ENCODE data around the gene ATAD3B. TPM values are rescaled to one million over a fixed set of nuclear protein-coding genes. Genes with fewer than 3 reads are reported as not detected.

Gene ATAD3B
- total RNA-seq, 1 experiment from 2014 or later, result 63.6 TPM

DNA sequence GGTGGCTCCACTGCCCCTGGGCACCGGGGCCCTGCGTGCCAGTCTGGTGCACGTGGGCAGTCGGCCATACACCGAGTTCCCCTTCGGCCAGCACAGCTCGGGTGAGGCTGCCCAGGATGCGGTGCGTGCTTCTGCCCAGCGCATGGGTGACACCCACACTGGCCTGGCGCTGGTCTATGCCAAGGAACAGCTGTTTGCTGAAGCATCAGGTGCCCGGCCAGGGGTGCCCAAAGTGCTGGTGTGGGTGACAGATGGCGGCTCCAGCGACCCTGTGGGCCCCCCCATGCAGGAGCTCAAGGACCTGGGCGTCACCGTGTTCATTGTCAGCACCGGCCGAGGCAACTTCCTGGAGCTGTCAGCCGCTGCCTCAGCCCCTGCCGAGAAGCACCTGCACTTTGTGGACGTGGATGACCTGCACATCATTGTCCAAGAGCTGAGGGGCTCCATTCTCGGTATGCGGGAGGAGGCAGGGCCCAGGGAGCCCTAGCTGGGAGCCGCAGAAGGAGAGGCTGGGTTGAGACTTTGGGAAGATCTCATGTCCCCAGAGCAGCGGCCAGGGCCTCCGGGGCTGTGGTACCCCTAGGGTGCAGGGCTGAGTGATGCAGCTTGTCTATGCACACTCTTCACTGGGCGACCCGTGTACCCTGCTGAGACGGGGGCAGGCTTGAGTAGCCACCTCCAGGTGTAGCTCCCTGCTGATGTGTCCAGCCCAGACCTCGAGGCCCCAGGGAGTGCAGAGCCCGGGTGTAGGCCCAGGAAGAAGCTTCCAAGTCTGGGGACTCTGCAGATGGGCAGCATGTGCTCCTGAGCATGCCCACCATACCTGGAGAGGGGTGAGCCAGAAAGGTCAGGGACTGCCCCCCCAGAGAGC, 34.3 kb upstream of the ATAD3B start:
- peak overlapping the region; percentile 68; the same call in 1 of the 2 replicates for H3K4me3 Mint-ChIP-seq
- CTCF ChIA-PET, result interaction anchor here (0.6 to 2.2 kb wide), 5 partner anchors 8 to 192 kb away, joined by 3 to 12 read pairs (median 3); no protein-coding TSS in a partner anchor
- H3K4me1 Mint-ChIP-seq, result peaks cover 19% of the 10 kb centered on the region
- no peaks in the 10 kb centered on the region for H3K36me3 Mint-ChIP-seq
- ATAC-seq (no peak), DNase-seq (ENCODE audit: low spot score) (no peak)
- no peaks in the 10 kb centered on the region for H3K9me3 Mint-ChIP-seq
- POLR2A ChIA-PET, result no interaction called here
- no peak overlapping the region for H3K27ac Mint-ChIP-seq
- TF ChIP-seq PRRX2 (CRISPR knock-in tag; IDR thresholded peaks at IDR 0.05), result no peak
- no peak for TF ChIP-seq FOXP1 (CRISPR knock-in tag; IDR thresholded peaks at IDR 0.05; ENCODE audit: borderline replicate concordance)
- no peak for TF ChIP-seq GRHL2 (CRISPR knock-in tag; IDR thresholded peaks at IDR 0.05; ENCODE audit: insufficient replicate concordance, severe bottlenecking)
- TF ChIP-seq ELF4 (CRISPR knock-in tag; IDR thresholded peaks at IDR 0.05; ENCODE audit: low read depth), result no peak
- TF ChIP-seq, protein P1, sequence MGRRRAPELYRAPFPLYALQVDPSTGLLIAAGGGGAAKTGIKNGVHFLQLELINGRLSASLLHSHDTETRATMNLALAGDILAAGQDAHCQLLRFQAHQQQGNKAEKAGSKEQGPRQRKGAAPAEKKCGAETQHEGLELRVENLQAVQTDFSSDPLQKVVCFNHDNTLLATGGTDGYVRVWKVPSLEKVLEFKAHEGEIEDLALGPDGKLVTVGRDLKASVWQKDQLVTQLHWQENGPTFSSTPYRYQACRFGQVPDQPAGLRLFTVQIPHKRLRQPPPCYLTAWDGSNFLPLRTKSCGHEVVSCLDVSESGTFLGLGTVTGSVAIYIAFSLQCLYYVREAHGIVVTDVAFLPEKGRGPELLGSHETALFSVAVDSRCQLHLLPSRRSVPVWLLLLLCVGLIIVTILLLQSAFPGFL (CRISPR knock-in tag; IDR thresholded peaks at IDR 0.05; ENCODE audit: borderline replicate concordance), result no peak
- TF ChIP-seq, protein P2, sequence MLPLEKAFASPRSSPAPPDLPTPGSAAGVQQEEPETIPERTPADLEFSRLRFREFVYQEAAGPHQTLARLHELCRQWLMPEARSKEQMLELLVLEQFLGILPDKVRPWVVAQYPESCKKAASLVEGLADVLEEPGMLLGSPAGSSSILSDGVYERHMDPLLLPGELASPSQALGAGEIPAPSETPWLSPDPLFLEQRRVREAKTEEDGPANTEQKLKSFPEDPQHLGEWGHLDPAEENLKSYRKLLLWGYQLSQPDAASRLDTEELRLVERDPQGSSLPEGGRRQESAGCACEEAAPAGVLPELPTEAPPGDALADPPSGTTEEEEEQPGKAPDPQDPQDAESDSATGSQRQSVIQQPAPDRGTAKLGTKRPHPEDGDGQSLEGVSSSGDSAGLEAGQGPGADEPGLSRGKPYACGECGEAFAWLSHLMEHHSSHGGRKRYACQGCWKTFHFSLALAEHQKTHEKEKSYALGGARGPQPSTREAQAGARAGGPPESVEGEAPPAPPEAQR (CRISPR knock-in tag; IDR thresholded peaks at IDR 0.05), result no peak
- TF ChIP-seq FOXJ3 (CRISPR knock-in tag; IDR thresholded peaks at IDR 0.05; ENCODE audit: borderline replicate concordance), result no peak
- TF ChIP-seq, protein P3, sequence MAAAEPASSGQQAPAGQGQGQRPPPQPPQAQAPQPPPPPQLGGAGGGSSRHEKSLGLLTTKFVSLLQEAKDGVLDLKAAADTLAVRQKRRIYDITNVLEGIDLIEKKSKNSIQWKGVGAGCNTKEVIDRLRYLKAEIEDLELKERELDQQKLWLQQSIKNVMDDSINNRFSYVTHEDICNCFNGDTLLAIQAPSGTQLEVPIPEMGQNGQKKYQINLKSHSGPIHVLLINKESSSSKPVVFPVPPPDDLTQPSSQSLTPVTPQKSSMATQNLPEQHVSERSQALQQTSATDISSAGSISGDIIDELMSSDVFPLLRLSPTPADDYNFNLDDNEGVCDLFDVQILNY (CRISPR knock-in tag; IDR thresholded peaks at IDR 0.05), result no peak
- no peak for TF ChIP-seq SMAD4 (CRISPR knock-in tag; IDR thresholded peaks at IDR 0.05)
- H3K27me3 Mint-ChIP-seq (ENCODE audit: low read depth), result peaks cover 6% of the 10 kb centered on the region; the same call in 1 of the 2 replicates

DNA sequence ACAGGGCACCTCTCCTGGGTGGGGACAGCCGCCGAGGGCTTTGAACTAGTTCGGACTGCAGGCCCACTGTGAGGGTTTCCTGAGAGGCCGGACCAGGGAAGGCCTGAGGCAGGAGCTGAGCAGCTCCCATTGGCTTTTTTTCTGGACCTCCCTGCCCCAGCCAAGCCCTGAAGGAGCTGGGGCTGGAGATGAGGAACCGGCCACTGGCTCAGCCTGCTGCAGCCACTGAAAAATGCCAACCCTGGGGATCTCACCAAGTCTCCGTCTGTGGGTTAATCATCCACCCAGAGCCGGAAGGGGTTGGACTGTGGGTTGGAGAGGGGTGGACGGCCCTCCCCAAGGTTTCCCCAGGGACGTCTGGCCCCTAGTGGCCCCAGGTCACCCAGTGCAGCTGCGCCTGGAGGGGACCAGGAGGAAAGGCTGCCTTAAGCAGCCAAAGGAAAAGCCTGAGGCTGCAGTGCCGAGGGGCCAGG, 33.6 kb upstream of the ATAD3B start:
- no peaks in the 10 kb centered on the region for H3K36me3 Mint-ChIP-seq
- CTCF ChIA-PET, result interaction anchor here (0.6 to 1.5 kb wide), 3 partner anchors 9 to 191 kb away, joined by 3 to 5 read pairs (median 3); no protein-coding TSS in a partner anchor
- no peak overlapping the region for H3K27ac Mint-ChIP-seq

DNA sequence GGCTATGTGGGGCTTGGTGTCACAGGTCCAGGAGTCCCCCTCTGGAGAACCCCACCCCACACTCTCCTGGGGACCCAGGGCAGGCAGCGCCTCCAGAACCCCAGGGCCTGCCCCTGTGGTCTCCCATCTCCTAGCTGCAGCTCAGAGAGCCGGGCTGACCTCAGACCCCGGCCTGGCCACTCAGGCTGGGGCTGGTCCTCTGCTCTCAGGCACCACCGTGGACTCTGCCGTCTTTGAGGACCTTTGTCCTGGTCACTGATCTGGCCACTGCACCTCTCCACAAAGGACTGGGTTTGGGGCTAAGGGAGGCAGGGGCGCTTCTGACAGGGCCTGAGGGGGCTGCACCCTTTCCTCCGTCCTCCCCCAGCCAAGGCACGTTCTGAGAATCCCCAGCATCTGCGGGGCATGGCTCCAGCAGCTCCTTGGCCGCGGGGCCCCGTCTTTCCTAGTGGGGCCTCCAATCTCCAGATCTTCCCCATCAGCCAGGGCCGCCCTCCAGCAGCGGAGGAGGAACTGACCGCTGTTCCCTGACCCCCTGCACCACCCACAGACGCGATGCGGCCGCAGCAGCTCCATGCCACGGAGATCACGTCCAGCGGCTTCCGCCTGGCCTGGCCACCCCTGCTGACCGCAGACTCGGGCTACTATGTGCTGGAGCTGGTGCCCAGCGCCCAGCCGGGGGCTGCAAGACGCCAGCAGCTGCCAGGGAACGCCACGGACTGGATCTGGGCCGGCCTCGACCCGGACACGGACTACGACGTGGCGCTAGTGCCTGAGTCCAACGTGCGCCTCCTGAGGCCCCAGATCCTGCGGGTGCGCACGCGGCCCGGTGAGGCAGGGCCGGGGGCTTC, 32.8 kb upstream of the ATAD3B start:
- no peak overlapping the region for H3K4me3 Mint-ChIP-seq
- ChIA-PET POLR2A (no interaction called here), CTCF (interaction anchor here (1.5 kb wide), 1 partner anchor 36 kb away, joined by 5 read pairs; no protein-coding TSS in a partner anchor)
- H3K27me3 Mint-ChIP-seq (ENCODE audit: low read depth), result peaks cover 6% of the 10 kb centered on the region
- H3K9me3 Mint-ChIP-seq, result no peaks in the 10 kb centered on the region
- H3K36me3 Mint-ChIP-seq, result no peaks in the 10 kb centered on the region
- peaks cover 10% of the 10 kb centered on the region for H3K4me1 Mint-ChIP-seq
- H3K27ac Mint-ChIP-seq, result no peak overlapping the region
- TF ChIP-seq ZNF138 (CRISPR knock-in tag; conservative IDR thresholded peaks at IDR 0.05) (no peak), FOXJ3 (CRISPR knock-in tag; IDR thresholded peaks at IDR 0.05; ENCODE audit: borderline replicate concordance) (no peak), OVOL2 (CRISPR knock-in tag; IDR thresholded peaks at IDR 0.05; ENCODE audit: borderline replicate concordance) (no peak), ZNF423 (CRISPR knock-in tag; IDR thresholded peaks at IDR 0.05) (no peak), ETV6 (CRISPR knock-in tag; IDR thresholded peaks at IDR 0.05) (no peak)
- TF ChIP-seq, protein P4, sequence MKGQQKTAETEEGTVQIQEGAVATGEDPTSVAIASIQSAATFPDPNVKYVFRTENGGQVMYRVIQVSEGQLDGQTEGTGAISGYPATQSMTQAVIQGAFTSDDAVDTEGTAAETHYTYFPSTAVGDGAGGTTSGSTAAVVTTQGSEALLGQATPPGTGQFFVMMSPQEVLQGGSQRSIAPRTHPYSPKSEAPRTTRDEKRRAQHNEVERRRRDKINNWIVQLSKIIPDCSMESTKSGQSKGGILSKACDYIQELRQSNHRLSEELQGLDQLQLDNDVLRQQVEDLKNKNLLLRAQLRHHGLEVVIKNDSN (CRISPR knock-in tag; IDR thresholded peaks at IDR 0.05), result no peak
- ATAC-seq (no peak), DNase-seq (ENCODE audit: low spot score) (no peak)

More for the DNA sequence above, 33.6 kb upstream of the ATAD3B start:
- H3K9me3 Mint-ChIP-seq, result no peaks in the 10 kb centered on the region
- POLR2A ChIA-PET, result no interaction called here
- H3K4me1 Mint-ChIP-seq, result peaks cover 15% of the 10 kb centered on the region
- ATAC-seq, result no peak
- peaks cover 6% of the 10 kb centered on the region for H3K27me3 Mint-ChIP-seq (ENCODE audit: low read depth)
- no peak overlapping the region for H3K4me3 Mint-ChIP-seq
- DNase-seq (ENCODE audit: low spot score), result no peak
- TF ChIP-seq SOX15 (CRISPR knock-in tag; IDR thresholded peaks at IDR 0.05), result no peak
- TF ChIP-seq FOXJ3 (CRISPR knock-in tag; IDR thresholded peaks at IDR 0.05; ENCODE audit: borderline replicate concordance), result no peak
- TF ChIP-seq, protein P4 (CRISPR knock-in tag; IDR thresholded peaks at IDR 0.05), result no peak
- TF ChIP-seq MYBL2 (CRISPR knock-in tag; IDR thresholded peaks at IDR 0.05), result no peak
- 0 out of 2 replicates have a peak, but pooled peaks have one; percentile 23 for TF ChIP-seq GABPB1 (CRISPR knock-in tag; IDR thresholded peaks at IDR 0.05)

Measured in WTC11 (cell line).